ENCODE data around the gene OSBPL1A. TPM values are rescaled to one million over a fixed set of nuclear protein-coding genes. Genes with fewer than 3 reads are reported as not detected.

Gene OSBPL1A
- total and polyA plus RNA-seq, 7 donors, result 15.2 to 110 (median 71.3) TPM

GRCh38 chr18:24170360-24170759, 227.3 kb downstream of the OSBPL1A start:
- Histone ChIP-seq H3K9me3 (no peaks in the 10 kb centered on the region), H3K27me3 (no peaks in the 10 kb centered on the region), H3K27ac (no peak overlapping the region), H3K36me3 (peaks cover 0 to 71% (median 32%) of the 10 kb centered on the region in 4 donors), H3K4me1 (no peaks in the 10 kb centered on the region), H3K4me3 (no peak overlapping the region)
- 88 to 89% methylated on average over 8 of the region's 8 CpGs for WGBS, 2 donors
- intact Hi-C loops (cut with DNase I), result no loop called here
- TF ChIP-seq EP300 (IDR thresholded peaks at IDR 0.05), result no peak
- TF ChIP-seq POLR2AphosphoS5 (IDR thresholded peaks at IDR 0.05), result no peak
- no peak for TF ChIP-seq POLR2A (IDR thresholded peaks at IDR 0.05)
- TF ChIP-seq, protein P1, sequence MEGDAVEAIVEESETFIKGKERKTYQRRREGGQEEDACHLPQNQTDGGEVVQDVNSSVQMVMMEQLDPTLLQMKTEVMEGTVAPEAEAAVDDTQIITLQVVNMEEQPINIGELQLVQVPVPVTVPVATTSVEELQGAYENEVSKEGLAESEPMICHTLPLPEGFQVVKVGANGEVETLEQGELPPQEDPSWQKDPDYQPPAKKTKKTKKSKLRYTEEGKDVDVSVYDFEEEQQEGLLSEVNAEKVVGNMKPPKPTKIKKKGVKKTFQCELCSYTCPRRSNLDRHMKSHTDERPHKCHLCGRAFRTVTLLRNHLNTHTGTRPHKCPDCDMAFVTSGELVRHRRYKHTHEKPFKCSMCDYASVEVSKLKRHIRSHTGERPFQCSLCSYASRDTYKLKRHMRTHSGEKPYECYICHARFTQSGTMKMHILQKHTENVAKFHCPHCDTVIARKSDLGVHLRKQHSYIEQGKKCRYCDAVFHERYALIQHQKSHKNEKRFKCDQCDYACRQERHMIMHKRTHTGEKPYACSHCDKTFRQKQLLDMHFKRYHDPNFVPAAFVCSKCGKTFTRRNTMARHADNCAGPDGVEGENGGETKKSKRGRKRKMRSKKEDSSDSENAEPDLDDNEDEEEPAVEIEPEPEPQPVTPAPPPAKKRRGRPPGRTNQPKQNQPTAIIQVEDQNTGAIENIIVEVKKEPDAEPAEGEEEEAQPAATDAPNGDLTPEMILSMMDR (IDR thresholded peaks at IDR 0.05), result no peak
- DNase-seq, result no peak

GRCh38 chr18:24168496-24168895, 229.1 kb downstream of the OSBPL1A start:
- Histone ChIP-seq H3K27ac (no peak overlapping the region), H3K36me3 (peaks cover 4 to 81% (median 42%) of the 10 kb centered on the region in 4 donors), H3K9me3 (no peaks in the 10 kb centered on the region), H3K4me3 (no peak overlapping the region), H3K4me1 (no peaks in the 10 kb centered on the region), H3K27me3 (no peaks in the 10 kb centered on the region)
- intact Hi-C loops (cut with DNase I), result no loop called here
- no peak for TF ChIP-seq POLR2A (IDR thresholded peaks at IDR 0.05)
- TF ChIP-seq, protein P1 (IDR thresholded peaks at IDR 0.05), result no peak
- no peak for TF ChIP-seq POLR2AphosphoS5 (IDR thresholded peaks at IDR 0.05)
- TF ChIP-seq EP300 (IDR thresholded peaks at IDR 0.05), result no peak
- DNase-seq, result no peak
- WGBS, 2 donors, result 91 to 94% methylated on average over 7 of the region's 7 CpGs

DNA sequence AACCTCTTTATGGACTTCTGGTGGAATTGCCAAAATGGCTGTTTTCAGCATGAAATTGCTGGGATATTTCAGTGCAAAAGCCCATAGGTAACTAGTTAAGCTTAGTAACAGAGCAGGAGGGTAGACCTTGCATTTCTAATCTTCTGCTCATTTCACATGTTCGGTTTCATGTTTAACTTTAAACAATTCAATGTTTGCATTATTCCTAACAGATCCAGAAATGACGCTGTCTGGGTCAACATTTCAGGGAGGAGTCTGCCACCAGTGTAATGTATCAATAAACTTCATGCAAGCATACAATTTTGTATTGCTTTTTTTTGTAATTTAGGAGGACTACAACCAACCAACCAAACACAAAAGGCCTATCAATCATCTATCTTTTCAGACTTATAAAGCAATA, 236.3 kb downstream of the OSBPL1A start:
- intact Hi-C loops (cut with DNase I), result no loop called here
- no peak overlapping the region for H3K27ac ChIP-seq
- WGBS, 2 donors, result 20 to 67% methylated on average over 2 of the region's 2 CpGs
- H3K36me3 ChIP-seq, result peaks cover 8 to 89% (median 25%) of the 10 kb centered on the region in 4 donors
- TF ChIP-seq, protein P1 (IDR thresholded peaks at IDR 0.05), result no peak
- TF ChIP-seq POLR2A (IDR thresholded peaks at IDR 0.05) (no peak), EP300 (IDR thresholded peaks at IDR 0.05) (no peak), POLR2AphosphoS5 (IDR thresholded peaks at IDR 0.05) (no peak)
- no peaks in the 10 kb centered on the region for H3K4me1 ChIP-seq
- H3K9me3 ChIP-seq, result no peaks in the 10 kb centered on the region
- no peak for DNase-seq
- no peaks in the 10 kb centered on the region for H3K27me3 ChIP-seq
- H3K4me3 ChIP-seq, result no peak overlapping the region

DNA sequence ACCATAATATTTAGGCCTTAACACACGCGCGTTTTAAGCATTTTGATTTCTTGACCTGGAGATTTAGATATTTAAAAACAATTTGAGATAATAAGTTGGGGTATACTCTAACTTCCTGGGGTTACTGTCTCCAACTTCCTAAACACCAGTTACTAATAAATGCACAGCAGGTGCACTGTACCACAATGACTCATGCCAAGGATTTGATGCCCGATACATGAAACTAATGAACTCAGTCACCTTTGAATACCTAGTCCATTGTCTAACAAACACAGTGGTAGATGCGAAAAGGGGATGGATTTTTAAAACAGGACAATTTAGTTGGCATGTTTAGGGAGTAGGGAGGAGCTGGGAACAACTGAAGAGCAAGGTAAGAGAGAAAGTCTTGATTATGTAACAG, 237.5 kb downstream of the OSBPL1A start:
- DNase-seq, result no peak
- TF ChIP-seq, protein P1 (IDR thresholded peaks at IDR 0.05), result no peak
- TF ChIP-seq POLR2AphosphoS5 (IDR thresholded peaks at IDR 0.05) (no peak), POLR2A (IDR thresholded peaks at IDR 0.05) (no peak), EP300 (IDR thresholded peaks at IDR 0.05) (no peak)
- no peaks in the 10 kb centered on the region for H3K4me1 ChIP-seq
- no peak overlapping the region for H3K27ac ChIP-seq
- H3K4me3 ChIP-seq, result no peak overlapping the region
- intact Hi-C loops (cut with DNase I), result no loop called here
- no peaks in the 10 kb centered on the region for H3K27me3 ChIP-seq
- no peaks in the 10 kb centered on the region for H3K9me3 ChIP-seq
- WGBS, 2 donors, result 94 to 97% methylated on average over 5 of the region's 5 CpGs
- peaks cover 8 to 88% (median 16%) of the 10 kb centered on the region in 4 donors for H3K36me3 ChIP-seq

DNA sequence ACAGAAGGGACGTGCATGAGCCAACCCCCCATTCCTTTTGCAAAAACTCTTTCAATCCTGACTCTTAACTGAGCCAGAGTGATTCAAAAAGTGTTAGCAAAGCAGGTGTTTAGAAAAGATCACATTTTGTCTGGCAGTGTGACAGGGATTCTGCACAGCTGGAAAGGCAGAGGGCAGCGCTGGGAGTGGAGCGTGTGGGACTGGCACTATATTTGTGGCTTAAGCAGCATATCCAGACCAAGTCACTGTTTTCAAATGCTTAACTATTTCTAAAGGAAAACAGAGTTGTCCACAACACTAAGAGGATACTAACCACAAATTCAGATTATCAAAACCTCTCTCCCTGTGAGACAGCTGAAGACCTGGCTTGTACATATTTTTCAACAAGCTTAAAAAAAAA, 239.8 kb downstream of the OSBPL1A start:
- WGBS, 2 donors, result 94 to 96% methylated on average over 3 of the region's 3 CpGs
- intact Hi-C loops (cut with DNase I), result no loop called here
- no peak overlapping the region for H3K4me3 ChIP-seq
- H3K36me3 ChIP-seq, result peaks cover 4 to 80% (median 6%) of the 10 kb centered on the region in 4 donors
- no peaks in the 10 kb centered on the region for H3K27me3 ChIP-seq
- H3K27ac ChIP-seq, result no peak overlapping the region
- TF ChIP-seq POLR2AphosphoS5 (IDR thresholded peaks at IDR 0.05) (no peak), POLR2A (IDR thresholded peaks at IDR 0.05) (no peak)
- DNase-seq, result no peak
- no peaks in the 10 kb centered on the region for H3K4me1 ChIP-seq
- H3K9me3 ChIP-seq, result no peaks in the 10 kb centered on the region
